ENCODE measurements around the gene FGD4. TPM values are rescaled to one million over a fixed set of nuclear protein-coding genes. Genes with fewer than 3 reads are reported as not detected.

Gene FGD4
- total RNA-seq, 6 donors from 2014 or later, result 44.0 to 78.6 (median 55.5) TPM

DNA sequence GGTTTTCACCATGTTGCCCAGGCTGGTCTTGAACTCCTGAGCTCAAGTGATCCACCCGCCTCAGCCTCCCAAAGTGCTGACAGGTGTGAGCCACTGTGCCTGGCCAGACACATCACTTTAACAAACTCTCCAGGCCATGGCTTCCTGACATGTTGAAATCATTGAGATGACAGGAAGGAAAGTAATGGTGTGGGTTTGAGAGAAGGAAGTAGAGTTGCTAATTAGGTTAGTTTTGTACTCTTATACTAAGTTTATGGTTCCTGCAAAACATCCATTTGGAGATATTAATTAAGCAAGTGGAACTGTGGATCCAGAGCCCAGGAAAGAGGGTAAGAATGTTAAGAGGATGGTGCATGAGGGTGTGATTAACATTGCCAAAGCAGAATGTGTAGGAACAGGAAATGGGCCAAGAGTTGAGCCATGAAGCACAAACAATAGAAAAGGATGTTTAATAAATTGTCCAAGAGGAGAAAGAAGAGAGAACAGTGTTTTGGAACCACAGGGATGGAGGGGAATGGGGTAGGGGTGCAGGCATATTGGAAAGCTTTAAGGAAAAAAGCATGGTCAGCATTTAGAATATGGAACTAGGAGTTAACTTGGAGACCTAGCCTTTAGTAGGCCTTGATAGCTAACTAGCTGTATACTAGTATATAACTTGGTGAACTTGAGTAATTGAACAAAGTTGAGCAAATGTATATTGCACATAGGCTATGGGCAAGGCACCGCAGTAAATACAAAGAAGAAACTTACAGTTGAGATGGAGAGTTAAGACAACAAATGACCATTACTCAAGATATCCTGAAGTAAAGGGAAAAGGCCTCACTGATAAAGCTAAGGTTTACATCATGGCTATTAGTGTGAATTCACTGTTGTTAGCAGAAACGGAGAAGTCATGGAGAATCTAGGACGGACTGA lies 188.5 kb downstream of the FGD4 start:
- DNase-seq, result peak in 1 of 2 donors; percentile 43
- no peak overlapping the region for H3K4me3 ChIP-seq
- peaks cover 9 to 11% (median 10%) of the 10 kb centered on the region in 4 donors for H3K4me1 ChIP-seq
- TF ChIP-seq POLR2A (IDR thresholded peaks at IDR 0.05), result no peak
- no peak for TF ChIP-seq EP300 (IDR thresholded peaks at IDR 0.05)
- TF ChIP-seq, protein P1, sequence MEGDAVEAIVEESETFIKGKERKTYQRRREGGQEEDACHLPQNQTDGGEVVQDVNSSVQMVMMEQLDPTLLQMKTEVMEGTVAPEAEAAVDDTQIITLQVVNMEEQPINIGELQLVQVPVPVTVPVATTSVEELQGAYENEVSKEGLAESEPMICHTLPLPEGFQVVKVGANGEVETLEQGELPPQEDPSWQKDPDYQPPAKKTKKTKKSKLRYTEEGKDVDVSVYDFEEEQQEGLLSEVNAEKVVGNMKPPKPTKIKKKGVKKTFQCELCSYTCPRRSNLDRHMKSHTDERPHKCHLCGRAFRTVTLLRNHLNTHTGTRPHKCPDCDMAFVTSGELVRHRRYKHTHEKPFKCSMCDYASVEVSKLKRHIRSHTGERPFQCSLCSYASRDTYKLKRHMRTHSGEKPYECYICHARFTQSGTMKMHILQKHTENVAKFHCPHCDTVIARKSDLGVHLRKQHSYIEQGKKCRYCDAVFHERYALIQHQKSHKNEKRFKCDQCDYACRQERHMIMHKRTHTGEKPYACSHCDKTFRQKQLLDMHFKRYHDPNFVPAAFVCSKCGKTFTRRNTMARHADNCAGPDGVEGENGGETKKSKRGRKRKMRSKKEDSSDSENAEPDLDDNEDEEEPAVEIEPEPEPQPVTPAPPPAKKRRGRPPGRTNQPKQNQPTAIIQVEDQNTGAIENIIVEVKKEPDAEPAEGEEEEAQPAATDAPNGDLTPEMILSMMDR (IDR thresholded peaks at IDR 0.05), result no peak
- TF ChIP-seq POLR2AphosphoS5 (IDR thresholded peaks at IDR 0.05), result no peak
- H3K27me3 ChIP-seq, result no peaks in the 10 kb centered on the region
- 66 to 93% methylated on average over 4 of the region's 4 CpGs for WGBS, 2 donors
- H3K36me3 ChIP-seq, result peaks cover 0 to 36% (median 4%) of the 10 kb centered on the region in 4 donors
- H3K9me3 ChIP-seq, result no peaks in the 10 kb centered on the region
- no peak for ATAC-seq (ENCODE audit: low FRiP score in 2 of 2)
- H3K27ac ChIP-seq, result peak overlapping the region; percentile 29 to 78 (median 52)

DNA sequence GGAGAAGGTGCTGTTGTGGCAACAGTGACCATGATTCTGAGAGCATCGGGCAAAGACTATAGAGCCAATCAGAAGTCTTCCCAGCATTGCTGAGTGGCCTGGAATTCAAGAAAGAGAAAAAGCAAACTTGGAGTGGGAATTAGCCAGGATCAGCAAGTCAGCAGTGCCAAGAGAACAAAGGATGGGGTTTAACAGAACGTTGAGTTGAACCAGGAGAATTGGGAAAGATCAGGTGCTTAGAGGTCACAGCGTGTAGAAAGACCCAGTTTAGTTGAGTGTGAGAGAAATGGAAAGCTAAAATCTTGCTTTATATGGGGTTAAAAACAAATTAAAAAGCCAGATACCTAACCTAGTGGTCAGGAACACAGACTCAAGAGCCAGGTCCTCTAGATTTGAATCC lies 189.2 kb downstream of the FGD4 start:
- H3K4me1 ChIP-seq, result peaks cover 9 to 11% (median 10%) of the 10 kb centered on the region in 4 donors
- H3K27ac ChIP-seq, result peak overlapping the region; percentile 29 to 78 (median 52)
- DNase-seq, result no peak
- TF ChIP-seq POLR2AphosphoS5 (IDR thresholded peaks at IDR 0.05) (no peak), EP300 (IDR thresholded peaks at IDR 0.05) (no peak), POLR2A (IDR thresholded peaks at IDR 0.05) (no peak)
- TF ChIP-seq, protein P1 (IDR thresholded peaks at IDR 0.05), result no peak
- 68 to 74% methylated on average over 3 of the region's 3 CpGs for WGBS, 2 donors
- no peak overlapping the region for H3K4me3 ChIP-seq
- no peak for ATAC-seq (ENCODE audit: low FRiP score in 2 of 2)
- no peaks in the 10 kb centered on the region for H3K9me3 ChIP-seq
- H3K36me3 ChIP-seq, result peaks cover 0 to 28% (median 2%) of the 10 kb centered on the region in 4 donors
- H3K27me3 ChIP-seq, result no peaks in the 10 kb centered on the region

DNA sequence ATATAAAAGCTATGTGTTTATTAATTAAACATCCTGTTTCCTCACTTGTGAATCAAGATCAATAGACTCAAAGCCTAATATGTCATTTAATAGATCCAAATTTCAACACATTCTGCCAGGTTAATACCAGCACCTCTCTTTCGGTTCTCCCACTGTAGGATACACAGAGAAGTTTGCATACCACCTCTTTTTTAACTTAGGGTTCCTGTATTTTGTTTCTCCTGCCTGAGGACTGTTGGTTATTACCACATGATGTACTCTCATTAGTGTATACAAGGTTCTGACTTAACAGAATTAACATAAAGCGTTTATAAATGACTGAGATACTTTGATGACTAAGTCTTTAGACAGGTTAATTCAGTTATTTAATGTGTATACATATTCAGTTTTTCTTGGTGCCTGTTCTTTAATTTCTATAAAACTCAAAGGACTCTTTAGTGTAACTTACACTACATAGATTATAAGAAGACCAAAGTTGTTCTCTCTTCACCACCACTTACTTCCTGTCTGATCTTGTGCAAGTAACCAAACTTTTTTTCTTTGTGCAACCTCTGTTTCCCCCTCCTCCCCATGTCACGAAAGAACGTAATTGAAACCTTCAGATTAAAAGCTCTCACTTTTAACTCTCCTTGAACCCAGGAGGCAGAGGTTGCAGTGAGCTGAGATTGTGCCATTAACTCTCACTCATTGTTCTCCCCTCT lies 190.0 kb downstream of the FGD4 start:
- Histone ChIP-seq H3K4me3 (no peak overlapping the region), H3K36me3 (peaks cover 0 to 22% (median 2%) of the 10 kb centered on the region in 4 donors), H3K9me3 (no peaks in the 10 kb centered on the region), H3K27me3 (no peaks in the 10 kb centered on the region), H3K4me1 (peaks cover 9 to 11% (median 10%) of the 10 kb centered on the region in 4 donors), H3K27ac (peak overlapping the region; percentile 9 to 78 (median 52))
- peak; percentile 55 for ATAC-seq (ENCODE audit: low FRiP score in 2 of 2)
- DNase-seq, result no peak
- TF ChIP-seq POLR2AphosphoS5 (IDR thresholded peaks at IDR 0.05) (no peak), EP300 (IDR thresholded peaks at IDR 0.05) (no peak), POLR2A (IDR thresholded peaks at IDR 0.05) (no peak)
- TF ChIP-seq, protein P1 (IDR thresholded peaks at IDR 0.05), result no peak
- 35 to 57% methylated on average over 4 of the region's 4 CpGs for WGBS, 2 donors

DNA sequence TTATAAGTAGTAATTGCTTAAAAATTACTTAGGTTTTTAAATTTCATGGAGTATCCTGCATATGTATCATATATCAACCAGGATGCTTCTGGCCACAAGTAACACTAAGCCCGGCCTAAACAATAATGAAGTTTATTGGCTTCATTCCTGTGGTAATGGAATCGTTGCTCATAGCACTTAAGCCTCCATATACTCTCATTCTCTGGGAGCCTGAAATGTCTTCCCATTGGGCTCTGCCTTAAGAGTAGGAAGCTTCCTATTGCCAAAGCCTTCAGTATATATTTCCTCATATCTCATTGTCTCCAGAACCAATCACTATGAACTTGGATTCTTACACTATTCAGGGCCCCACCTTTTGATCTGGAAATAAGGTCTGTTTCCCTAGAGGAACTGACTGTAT lies 195.9 kb downstream of the FGD4 start:
- H3K4me3 ChIP-seq, result no peak overlapping the region
- ATAC-seq (ENCODE audit: low FRiP score in 2 of 2), result no peak
- WGBS, 2 donors, result 63 to 74% methylated on average over 2 of the region's 2 CpGs
- DNase-seq, result no peak
- H3K27ac ChIP-seq, result no peak overlapping the region
- TF ChIP-seq, protein P1 (IDR thresholded peaks at IDR 0.05), result no peak
- TF ChIP-seq POLR2A (IDR thresholded peaks at IDR 0.05), result no peak
- TF ChIP-seq POLR2AphosphoS5 (IDR thresholded peaks at IDR 0.05), result no peak
- no peak for TF ChIP-seq EP300 (IDR thresholded peaks at IDR 0.05)
- H3K36me3 ChIP-seq, result peaks cover 0 to 30% (median 1%) of the 10 kb centered on the region in 4 donors
- H3K4me1 ChIP-seq, result no peaks in the 10 kb centered on the region
- H3K9me3 ChIP-seq, result no peaks in the 10 kb centered on the region
- no peaks in the 10 kb centered on the region for H3K27me3 ChIP-seq
